ENCODE data around the gene UBXN11.

- no peak for TF ChIP-seq CTCF (IDR thresholded peaks at IDR 0.05; ENCODE audit: low read depth, low read length)
- TF ChIP-seq EZH2phosphoT487 (IDR thresholded peaks at IDR 0.05; ENCODE audit: low read depth) = no peak
Observed at GRCh38 chr1:26274801-26275425, 31.5 kb downstream of the UBXN11 start.

All from OCI-LY3 (cell line).